Smooth muscle cell (in vitro differentiated cells): Measurements from ENCODE around the gene CTDSPL2. TPM values are rescaled to one million over a fixed set of nuclear protein-coding genes. Genes with fewer than 3 reads are reported as not detected.
"Not testable (repeated sequence)": the region's sequence is repeated elsewhere in the genome, so short reads cannot be mapped to it uniquely, and the experiment has no call there.

ENCODE experiments used
- DNase-seq: peaks from one replicate; lab custom pipeline; 2025; ENCODE audit not compliant: unreplicated experiment; lab: John Stamatoyannopoulos, UW
- H2AFZ ChIP-seq: fragments of 200-600 bp; sonication (generic); 2 replicates; pipeline ENCODE4 v1.6.0; 2016; ENCODE audit warnings: antibody characterized with exemption, low read depth, mild to moderate bottlenecking
- H3F3A ChIP-seq: fragments of 200-600 bp; sonication (generic); 2 replicates; pipeline ENCODE4 v1.6.0; 2017; ENCODE audit warnings: antibody characterized with exemption, low read depth
- H3K27ac ChIP-seq: fragments of 200-600 bp; sonication (generic); 2 replicates; pipeline ENCODE4 v1.5.1; 2016; ENCODE audit warnings: low read depth, mild to moderate bottlenecking
- H3K27me3 ChIP-seq: fragments of 200-600 bp; sonication (generic); 2 replicates; pipeline ENCODE4 v1.6.1; 2016; ENCODE audit warnings: low read depth, mild to moderate bottlenecking
- H3K36me3 ChIP-seq: fragments of 200-600 bp; sonication (generic); 2 replicates; pipeline ENCODE4 v1.5.1; 2016; ENCODE audit warnings: low read depth
- H3K4me1 ChIP-seq: fragments of 200-600 bp; sonication (generic); 2 replicates; pipeline ENCODE4 v1.5.1; 2016; ENCODE audit warnings: low read depth
- H3K4me2 ChIP-seq: fragments of 200-600 bp; sonication (generic); 2 replicates; pipeline ENCODE4 v1.6.0; 2016; ENCODE audit warnings: mild to moderate bottlenecking
- H3K4me3 ChIP-seq: fragments of 200-600 bp; sonication (generic); 2 replicates; pipeline ENCODE4 v1.5.1; 2016; ENCODE audit warnings: mild to moderate bottlenecking
- H3K79me2 ChIP-seq: fragments of 200-600 bp; sonication (generic); 2 replicates; pipeline ENCODE4 v1.6.0; 2016; ENCODE audit warnings: low read depth, mild to moderate bottlenecking
- H3K9ac ChIP-seq: fragments of 200-600 bp; sonication (generic); 2 replicates; pipeline ENCODE4 v1.6.0; 2016; ENCODE audit warnings: low read depth
- H3K9me3 ChIP-seq: fragments of 200-600 bp; sonication (generic); replicated peaks from 2 replicates; pipeline ENCODE4 v1.5.1; 2016; ENCODE audit warnings: low read depth
- H4K20me1 ChIP-seq: fragments of 200-600 bp; sonication (generic); 2 replicates; pipeline ENCODE4 v1.6.0; 2016; ENCODE audit warnings: low read depth
- CTCF ChIP-seq: fragments of 200-600 bp; sonication (generic); IDR thresholded peaks from 2 replicates; pipeline ENCODE4 v1.5.1; 2017; ENCODE audit warnings: borderline replicate concordance, mild to moderate bottlenecking, antibody characterized with exemption; ENCODE audit not compliant: insufficient read depth, poor library complexity, severe bottlenecking
- WGBS: methylation state at CpG from one replicate; pipeline ENCODE4 v1.1.7; 2016; ENCODE audit warnings: low lambda C conversion rate; 5-methylcytosine and 5-hydroxymethylcytosine counted together
- polyA plus RNA-seq: library from polyadenylated mRNA; unstranded; fragments of >200 nt; fragmentation: Nextera tagmentation; extraction: Ambion mirVana; gene quantifications from 2 replicates; pipeline ENCODE4 v1.2.1, GENCODE V29; 2016
- total RNA-seq: library from RNA; depleted of rRNA; stranded (reverse); fragments of >200 nt; gene quantifications from 2 replicates; pipeline ENCODE4 v1.2.3, GENCODE V29; 2014

The CTDSPL2 gene
- total and polyA plus RNA-seq, 2 experiments from 2014 or later, result 15.6 to 83.9 TPM

DNA sequence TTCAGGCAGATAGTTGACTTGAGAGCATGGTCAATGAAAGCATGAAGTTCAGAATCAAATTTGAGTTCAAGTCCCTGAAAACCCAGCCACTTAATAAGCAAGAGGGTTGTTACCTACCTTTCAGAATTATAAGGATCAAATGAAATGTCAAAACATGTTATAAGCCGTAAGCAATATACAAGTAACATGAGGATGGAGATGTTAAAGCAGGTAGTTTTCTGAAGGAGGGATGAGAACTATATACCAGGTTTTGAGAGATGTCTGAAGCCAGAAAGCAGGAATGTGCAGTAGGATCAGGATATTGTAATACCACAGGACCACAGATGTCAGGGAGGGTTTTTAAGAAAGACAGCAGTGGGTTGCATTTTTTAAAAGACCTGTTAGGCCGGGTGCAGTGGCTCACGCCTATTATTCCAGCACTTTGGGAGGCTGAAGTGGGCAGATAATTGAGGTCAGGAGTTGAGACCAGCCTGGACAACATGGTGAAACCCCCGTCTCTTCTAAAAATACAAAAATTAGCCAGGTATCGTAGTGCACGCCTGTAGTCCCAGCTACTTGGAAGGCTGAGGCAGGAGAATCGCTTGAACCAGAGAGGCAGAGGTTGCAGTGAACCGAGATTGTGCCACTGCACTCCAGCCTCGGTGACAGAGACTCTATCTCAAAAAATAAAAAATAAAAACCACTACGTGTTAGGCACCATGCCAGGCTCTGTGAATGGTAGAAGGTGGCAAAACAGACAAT, 102.6 kb downstream of the CTDSPL2 start:
- peaks cover 3% of the 10 kb centered on the region for H3K79me2 ChIP-seq
- no peaks in the 10 kb centered on the region for H3K27me3 ChIP-seq
- H3K4me3 ChIP-seq, result no peak overlapping the region
- no peaks in the 10 kb centered on the region for H3K4me1 ChIP-seq
- no peak overlapping the region for H3K9ac ChIP-seq
- no peaks in the 10 kb centered on the region for H4K20me1 ChIP-seq
- 88% methylated on average over 10 of the region's 10 CpGs for WGBS
- H3F3A ChIP-seq, result peaks cover 9% of the 10 kb centered on the region
- no peak overlapping the region for H3K4me2 ChIP-seq
- H3K9me3 ChIP-seq, result no peaks in the 10 kb centered on the region
- no peak for TF ChIP-seq CTCF
- peaks cover 3% of the 10 kb centered on the region for H3K36me3 ChIP-seq
- DNase-seq, result no peak
- H3K27ac ChIP-seq, result no peak overlapping the region
- H2AFZ ChIP-seq, result no peak overlapping the region

- no peak for TF ChIP-seq CTCF
- Histone ChIP-seq H3K4me1 (peaks cover 2% of the 10 kb centered on the region), H3K27ac (no peak overlapping the region), H4K20me1 (no peaks in the 10 kb centered on the region), H3K9me3 (no peaks in the 10 kb centered on the region), H2AFZ (no peak overlapping the region), H3K79me2 (peaks cover 10% of the 10 kb centered on the region), H3K4me2 (no peak overlapping the region), H3F3A (peaks cover 5% of the 10 kb centered on the region), H3K9ac (no peak overlapping the region), H3K4me3 (no peak overlapping the region), H3K27me3 (no peaks in the 10 kb centered on the region), H3K36me3 (peaks cover 3% of the 10 kb centered on the region)
- 94% methylated on average over 3 of the region's 3 CpGs for WGBS
- DNase-seq, result no peak
Observed at GRCh38 chr15:44530653-44531052, 103.2 kb downstream of the CTDSPL2 start.

DNA sequence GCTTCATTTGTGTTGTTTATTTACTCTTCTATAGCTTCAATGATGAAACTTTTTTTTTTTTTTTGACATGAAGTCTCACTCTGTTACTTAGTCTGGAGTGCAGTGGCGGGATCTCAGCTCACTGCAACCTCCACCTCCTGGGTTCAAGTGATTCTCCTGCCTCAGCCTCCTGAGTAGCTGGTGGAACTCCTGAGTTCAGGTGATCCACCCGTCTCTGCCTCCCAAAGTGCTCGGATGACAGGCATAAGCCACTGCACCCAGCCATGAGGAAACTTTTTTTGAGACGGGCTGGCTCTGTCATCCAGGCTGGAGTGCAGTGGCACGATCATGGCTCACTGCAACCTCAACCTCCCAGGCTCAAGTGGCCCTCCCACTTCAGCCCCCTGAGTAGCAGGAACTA, 104.8 kb downstream of the CTDSPL2 start:
- DNase-seq, H4K20me1 ChIP-seq, H3K4me3 ChIP-seq, H3K27ac ChIP-seq, H3K9me3 ChIP-seq, H3K36me3 ChIP-seq, H2AFZ ChIP-seq, H3K27me3 ChIP-seq, H3F3A ChIP-seq, H3K9ac ChIP-seq, H3K4me1 ChIP-seq, H3K4me2 ChIP-seq: not testable (repeated sequence)
- peaks cover 11% of the 10 kb centered on the region for H3K79me2 ChIP-seq
- 97% methylated on average over 5 of the region's 5 CpGs for WGBS

- Histone ChIP-seq H3K4me3 (no peak overlapping the region), H3K9me3 (no peaks in the 10 kb centered on the region), H3K79me2 (peaks cover 12% of the 10 kb centered on the region), H3K27ac (no peak overlapping the region), H4K20me1 (peaks cover 3% of the 10 kb centered on the region), H3K27me3 (no peaks in the 10 kb centered on the region), H3K4me2 (no peak overlapping the region), H3K4me1 (peaks cover 6% of the 10 kb centered on the region), H2AFZ (no peak overlapping the region), H3K9ac (no peak overlapping the region), H3F3A (peaks cover 2% of the 10 kb centered on the region), H3K36me3 (no peaks in the 10 kb centered on the region)
- TF ChIP-seq CTCF, result no peak
- WGBS, result 100% methylated on average over 3 of the region's 3 CpGs
- no peak for DNase-seq
Observed at GRCh38 chr15:44532689-44533088, 105.3 kb downstream of the CTDSPL2 start.
